ENCODE data around the gene NPLOC4. TPM values are rescaled to one million over a fixed set of nuclear protein-coding genes. Genes with fewer than 3 reads are reported as not detected.

The NPLOC4 gene
- total RNA-seq, 1 experiment from 2014 or later, result 146 TPM

DNA sequence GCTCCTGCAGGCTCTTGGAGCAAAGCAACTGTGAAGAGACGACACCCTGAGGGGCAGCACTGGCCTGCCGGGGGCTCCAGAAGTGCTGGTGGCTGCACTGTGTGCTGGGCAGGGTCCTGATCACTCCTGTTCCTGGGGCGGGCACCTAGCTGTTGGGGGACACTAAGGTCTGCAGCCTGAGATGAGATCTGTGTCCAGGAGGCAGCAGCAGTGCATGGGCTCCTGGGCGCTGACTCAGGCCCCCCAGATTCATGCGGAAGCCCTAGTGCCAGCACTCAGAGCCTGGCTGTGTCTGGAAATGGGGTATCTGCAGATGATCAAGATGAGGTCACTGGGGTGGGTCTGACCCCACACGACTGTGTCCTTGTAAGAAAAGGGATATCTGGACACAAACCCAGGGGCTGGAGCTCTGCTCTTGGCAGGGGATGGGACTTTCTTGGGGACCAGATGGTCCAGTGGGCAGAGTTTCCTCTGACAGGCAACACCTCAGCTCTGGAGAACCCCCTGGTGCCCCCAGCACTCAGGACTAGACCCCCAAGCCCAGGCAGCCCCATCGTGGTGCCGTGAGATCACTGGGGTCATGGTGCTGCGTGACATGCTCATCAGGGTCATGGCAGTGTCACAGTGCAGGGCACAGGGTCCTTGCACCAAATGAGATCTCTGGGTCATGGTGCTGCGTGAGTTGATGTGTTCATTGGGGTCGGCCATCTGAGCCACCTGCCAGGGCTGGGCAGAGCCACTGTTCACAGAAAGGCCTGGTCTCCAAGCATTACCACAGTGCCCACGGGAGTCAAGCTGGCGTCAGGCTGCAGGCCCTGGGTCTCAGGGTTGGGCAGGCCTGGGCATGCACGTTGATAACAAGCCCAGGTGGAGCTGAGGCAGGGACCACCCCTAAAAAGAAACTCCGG lies 94.2 kb downstream of the NPLOC4 start:
- CTCF ChIA-PET, result interaction anchor here (1.3 kb wide), 1 partner anchor 10 kb away, joined by 3 read pairs; no protein-coding TSS in a partner anchor
- BruUV-seq (replicated peaks), result no TSS peak
- no peak for DNase-seq
- intact Hi-C loops (cut with micrococcal nuclease; ENCODE audit: unreplicated experiment), result no loop called here
- Mint-ChIP-seq H3K4me1 (ENCODE audit: low read depth, unreplicated experiment) (peaks cover 6% of the 10 kb centered on the region), H3K4me3 (ENCODE audit: low read depth, unreplicated experiment) (no peak overlapping the region), H3K27me3 (ENCODE audit: unreplicated experiment) (no peaks in the 10 kb centered on the region), H3K27ac (ENCODE audit: unreplicated experiment) (no peak overlapping the region), H3K36me3 (ENCODE audit: insufficient read depth, unreplicated experiment) (peaks cover 30% of the 10 kb centered on the region), H3K9me3 (ENCODE audit: low read depth, unreplicated experiment) (no peaks in the 10 kb centered on the region)
- TF ChIP-seq, protein P1, sequence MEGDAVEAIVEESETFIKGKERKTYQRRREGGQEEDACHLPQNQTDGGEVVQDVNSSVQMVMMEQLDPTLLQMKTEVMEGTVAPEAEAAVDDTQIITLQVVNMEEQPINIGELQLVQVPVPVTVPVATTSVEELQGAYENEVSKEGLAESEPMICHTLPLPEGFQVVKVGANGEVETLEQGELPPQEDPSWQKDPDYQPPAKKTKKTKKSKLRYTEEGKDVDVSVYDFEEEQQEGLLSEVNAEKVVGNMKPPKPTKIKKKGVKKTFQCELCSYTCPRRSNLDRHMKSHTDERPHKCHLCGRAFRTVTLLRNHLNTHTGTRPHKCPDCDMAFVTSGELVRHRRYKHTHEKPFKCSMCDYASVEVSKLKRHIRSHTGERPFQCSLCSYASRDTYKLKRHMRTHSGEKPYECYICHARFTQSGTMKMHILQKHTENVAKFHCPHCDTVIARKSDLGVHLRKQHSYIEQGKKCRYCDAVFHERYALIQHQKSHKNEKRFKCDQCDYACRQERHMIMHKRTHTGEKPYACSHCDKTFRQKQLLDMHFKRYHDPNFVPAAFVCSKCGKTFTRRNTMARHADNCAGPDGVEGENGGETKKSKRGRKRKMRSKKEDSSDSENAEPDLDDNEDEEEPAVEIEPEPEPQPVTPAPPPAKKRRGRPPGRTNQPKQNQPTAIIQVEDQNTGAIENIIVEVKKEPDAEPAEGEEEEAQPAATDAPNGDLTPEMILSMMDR (IDR thresholded peaks at IDR 0.05; ENCODE audit: unreplicated experiment), result no peak

DNA sequence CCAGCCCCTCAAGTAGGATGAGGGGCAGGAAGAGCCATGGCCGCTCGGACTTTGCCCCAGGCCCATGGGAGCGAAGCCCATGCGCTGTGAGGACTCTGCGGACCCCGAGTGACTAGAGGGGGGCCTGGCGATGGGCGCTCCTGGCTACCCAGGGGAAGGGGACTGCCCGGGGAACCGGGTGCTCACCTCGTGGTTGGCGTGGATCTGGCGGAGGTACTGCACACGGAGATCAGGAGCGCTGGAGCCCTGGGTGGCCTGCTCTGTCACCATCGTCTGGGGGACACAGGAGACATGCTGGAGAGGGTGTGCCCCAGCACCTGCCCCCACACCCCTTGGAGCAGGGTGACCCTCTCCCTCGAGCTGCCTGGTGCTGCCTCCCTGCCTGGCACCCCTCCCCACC lies 95.8 kb downstream of the NPLOC4 start:
- peaks cover 24% of the 10 kb centered on the region for H3K36me3 Mint-ChIP-seq (ENCODE audit: insufficient read depth, unreplicated experiment)
- no peak for DNase-seq
- H3K4me3 Mint-ChIP-seq (ENCODE audit: low read depth, unreplicated experiment), result no peak overlapping the region
- no peaks in the 10 kb centered on the region for H3K9me3 Mint-ChIP-seq (ENCODE audit: low read depth, unreplicated experiment)
- peaks cover 7% of the 10 kb centered on the region for H3K4me1 Mint-ChIP-seq (ENCODE audit: low read depth, unreplicated experiment)
- BruUV-seq (replicated peaks), result no TSS peak
- TF ChIP-seq, protein P1 (IDR thresholded peaks at IDR 0.05; ENCODE audit: unreplicated experiment), result no peak
- intact Hi-C loops (cut with micrococcal nuclease; ENCODE audit: unreplicated experiment), result no loop called here
- CTCF ChIA-PET, result no interaction called here
- H3K27ac Mint-ChIP-seq (ENCODE audit: unreplicated experiment), result no peak overlapping the region
- H3K27me3 Mint-ChIP-seq (ENCODE audit: unreplicated experiment), result no peaks in the 10 kb centered on the region

DNA sequence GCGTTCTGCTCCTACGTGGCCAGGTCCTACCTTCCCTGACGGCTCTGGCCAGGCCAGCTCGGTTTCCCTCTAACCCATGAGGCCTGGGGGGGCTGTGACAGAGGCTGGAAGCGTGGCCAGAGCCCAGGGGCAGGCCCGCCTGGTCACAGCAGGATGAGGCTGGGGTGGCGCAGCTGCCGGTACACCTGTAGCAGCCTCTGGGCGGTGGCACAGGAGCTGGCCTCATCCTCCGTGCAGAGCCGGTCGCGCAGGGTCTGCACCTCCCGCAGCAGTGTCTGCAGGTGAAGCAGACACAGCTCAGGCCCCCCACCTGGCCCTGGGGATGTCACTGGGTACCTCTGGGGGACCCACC lies 96.3 kb downstream of the NPLOC4 start:
- H3K27me3 Mint-ChIP-seq (ENCODE audit: unreplicated experiment), result peaks cover 4% of the 10 kb centered on the region
- H3K4me1 Mint-ChIP-seq (ENCODE audit: low read depth, unreplicated experiment), result peaks cover 7% of the 10 kb centered on the region
- no peak for DNase-seq
- no peaks in the 10 kb centered on the region for H3K9me3 Mint-ChIP-seq (ENCODE audit: low read depth, unreplicated experiment)
- BruUV-seq (replicated peaks), result no TSS peak
- H3K4me3 Mint-ChIP-seq (ENCODE audit: low read depth, unreplicated experiment), result no peak overlapping the region
- intact Hi-C loops (cut with micrococcal nuclease; ENCODE audit: unreplicated experiment), result no loop called here
- CTCF ChIA-PET, result no interaction called here
- H3K27ac Mint-ChIP-seq (ENCODE audit: unreplicated experiment), result no peak overlapping the region
- TF ChIP-seq, protein P1 (IDR thresholded peaks at IDR 0.05; ENCODE audit: unreplicated experiment), result no peak
- peaks cover 26% of the 10 kb centered on the region for H3K36me3 Mint-ChIP-seq (ENCODE audit: insufficient read depth, unreplicated experiment)

DNA sequence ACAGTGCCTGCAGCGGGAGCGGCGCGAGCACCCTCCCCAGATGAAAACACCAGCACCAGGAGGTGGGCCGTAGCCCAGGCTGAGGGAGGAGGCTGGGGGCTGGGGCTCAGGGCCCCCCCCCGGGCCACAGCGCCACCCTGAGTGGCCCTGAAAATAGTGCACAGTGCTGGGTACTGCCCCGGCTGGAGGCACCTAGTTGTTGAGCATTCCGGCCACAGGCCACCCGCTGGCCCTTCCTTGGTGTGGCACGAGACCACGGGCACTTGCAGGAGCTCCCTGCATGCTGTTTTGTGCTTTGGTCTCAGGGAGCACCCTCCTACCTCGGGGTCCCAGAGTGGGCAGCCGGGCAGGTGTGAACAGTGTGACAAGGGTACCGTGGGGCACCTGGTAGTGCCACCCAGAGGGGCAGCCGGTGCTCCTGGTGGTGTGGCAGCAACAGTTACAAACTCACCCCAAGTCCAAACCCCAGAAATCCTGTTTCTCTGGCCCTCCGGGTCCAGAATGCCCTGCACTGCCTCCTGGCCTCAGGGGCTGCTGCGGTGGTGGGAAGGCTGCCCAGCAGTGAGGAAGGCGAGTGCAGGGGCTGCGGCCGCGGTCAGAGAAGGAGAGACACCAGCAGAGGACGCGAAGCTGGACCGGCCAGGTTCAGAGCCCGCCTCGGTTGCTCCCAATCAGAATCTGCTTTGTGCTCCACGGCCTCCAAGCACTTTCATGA lies 96.8 kb downstream of the NPLOC4 start:
- H3K9me3 Mint-ChIP-seq (ENCODE audit: low read depth, unreplicated experiment), result no peaks in the 10 kb centered on the region
- TF ChIP-seq, protein P1 (IDR thresholded peaks at IDR 0.05; ENCODE audit: unreplicated experiment), result no peak
- intact Hi-C loops (cut with micrococcal nuclease; ENCODE audit: unreplicated experiment), result no loop called here
- no TSS peak for BruUV-seq (replicated peaks)
- H3K4me3 Mint-ChIP-seq (ENCODE audit: low read depth, unreplicated experiment), result no peak overlapping the region
- no peak for DNase-seq
- H3K4me1 Mint-ChIP-seq (ENCODE audit: low read depth, unreplicated experiment), result peaks cover 7% of the 10 kb centered on the region
- H3K27me3 Mint-ChIP-seq (ENCODE audit: unreplicated experiment), result peaks cover 10% of the 10 kb centered on the region
- CTCF ChIA-PET, result no interaction called here
- peaks cover 24% of the 10 kb centered on the region for H3K36me3 Mint-ChIP-seq (ENCODE audit: insufficient read depth, unreplicated experiment)
- no peak overlapping the region for H3K27ac Mint-ChIP-seq (ENCODE audit: unreplicated experiment)
